ENCODE results near the gene TSFM. TPM values are rescaled to one million over a fixed set of nuclear protein-coding genes. Genes with fewer than 3 reads are reported as not detected.
A peak's percentile ranks its signal among the peaks of the same experiment; 100 is the strongest.

TSFM gene
- total and polyA plus RNA-seq, 9 of the 15 experiments (the other 6 are each of a cell fraction or from before 2014, with no cell fraction given) = 44.6 to 198 (median 60.2) TPM

DNA sequence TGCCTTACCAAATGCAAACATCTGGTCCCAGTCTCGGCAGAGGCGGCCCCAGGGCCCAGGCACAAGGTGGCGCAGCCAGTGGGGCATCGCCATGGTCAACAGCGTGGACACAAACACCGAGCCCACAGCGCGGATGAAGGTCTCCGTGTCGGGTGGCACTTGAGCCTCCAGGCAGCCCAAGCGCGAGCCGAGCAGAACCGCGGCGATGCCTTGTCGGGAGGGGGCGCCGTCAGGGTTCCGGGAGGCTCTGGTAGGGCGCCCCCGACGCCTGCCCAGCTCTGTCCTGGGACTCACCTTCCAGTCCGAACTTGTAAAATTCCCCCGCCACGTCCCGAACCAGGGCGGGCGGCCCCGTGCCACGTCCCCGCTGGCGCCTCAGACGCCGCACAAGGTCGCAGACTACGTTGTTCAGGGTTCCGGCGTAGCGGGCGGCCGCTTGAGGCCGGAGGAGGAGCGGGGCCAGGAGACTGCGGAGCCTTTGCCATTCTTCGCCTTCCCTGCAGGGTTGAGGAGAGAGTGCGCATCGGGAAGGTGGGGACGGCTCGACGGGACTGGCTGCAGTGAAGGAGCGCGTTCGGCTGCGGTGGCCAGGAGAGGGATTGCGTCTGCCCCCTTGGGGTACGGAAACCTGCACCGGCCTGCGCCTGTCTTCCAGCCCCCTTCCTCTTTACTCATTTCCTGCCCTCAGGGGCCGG lies 17.4 kb upstream of the TSFM start:
- Histone ChIP-seq H2AFZ (ENCODE audit: low read depth, low read length) (no peak overlapping the region), H3K4me2 (ENCODE audit: insufficient read depth, low read length) (no peak overlapping the region), H3K27me3 (ENCODE audit: control insufficient read depth in 2 of 2, insufficient read depth in 2 of 2, low read length in 2 of 2) (no peaks in the 10 kb centered on the region), H3K27ac (ENCODE audit: extremely low read depth, low read depth, low read length) (no peak overlapping the region), H3K36me3 (ENCODE audit: control insufficient read depth, insufficient read depth, low read length) (peaks cover 24% of the 10 kb centered on the region; the same call in 2 of the 3 replicates), H3K79me2 (ENCODE audit: control insufficient read depth, insufficient read depth, low read length) (no peaks in the 10 kb centered on the region), H3K9me3 (replicated peaks; ENCODE audit: control insufficient read depth, insufficient read depth, low read depth, low read length) (no peaks in the 10 kb centered on the region), H3K9me1 (ENCODE audit: control insufficient read depth, insufficient read depth, low read length) (no peaks in the 10 kb centered on the region), H3K4me1 (replicated peaks in 1 of 2; ENCODE audit: control insufficient read depth in 2 of 2, insufficient read depth in 2 of 2, low read length in 2 of 2) (peaks cover 8 to 25% of the 10 kb centered on the region in 2 experiments), H3K9ac (ENCODE audit: insufficient read depth in 1 of 2, low read depth in 2 of 2, low read length in 2 of 2) (peak overlapping the region in 1 of 2 experiments; percentile 29; a peak in 1 of 4 replicates), H4K20me1 (replicated peaks; ENCODE audit: control insufficient read depth, insufficient read depth, low read length) (no peaks in the 10 kb centered on the region), H3K4me3 (no peak overlapping the region)
- ATAC-seq = no peak
- ChIA-PET POLR2A (interaction anchor here (3.8 kb wide), 1 partner anchor 8 kb away, joined by 26 read pairs; no protein-coding TSS in a partner anchor), CTCF (ENCODE audit: low intra/inter-chr PET ratio) (no interaction called here)
- BruUV-seq (replicated peaks) = no TSS peak
- DNase-seq (ENCODE audit: extremely low read depth in 1 of 4, low spot score in 3 of 4) = no peak
- intact Hi-C loops (cut with micrococcal nuclease) = no loop called here
- 92% methylated on average over 48 of the region's 60 CpGs for WGBS (ENCODE audit: insufficient coverage, low coverage, missing lambda C conversion rate)
- in situ Hi-C loops (cut with MboI) = no loop called here
- no peak for FAIRE-seq
- TF ChIP-seq FOXJ2 (tag; IDR thresholded peaks at IDR 0.05) = no peak
- no peak for TF ChIP-seq CBFB (CRISPR knock-in tag; IDR thresholded peaks at IDR 0.05)
- peak; percentile 41; the same call in 1 of the 2 replicates for TF ChIP-seq POLR2G (IDR thresholded peaks at IDR 0.05; ENCODE audit: low read depth, low read length)
- TF ChIP-seq CHD4 (IDR thresholded peaks at IDR 0.05; ENCODE audit: insufficient read depth, insufficient replicate concordance, low read depth, low read length, poor library complexity, severe bottlenecking) = no peak
- no peak for TF ChIP-seq NR2C1 (IDR thresholded peaks at IDR 0.05)
- no peak for TF ChIP-seq NR2C1 (tag; IDR thresholded peaks at IDR 0.05)
- no peak for TF ChIP-seq PHF20 (IDR thresholded peaks at IDR 0.05; ENCODE audit: partially characterized antibody)
- TF ChIP-seq, protein P1, sequence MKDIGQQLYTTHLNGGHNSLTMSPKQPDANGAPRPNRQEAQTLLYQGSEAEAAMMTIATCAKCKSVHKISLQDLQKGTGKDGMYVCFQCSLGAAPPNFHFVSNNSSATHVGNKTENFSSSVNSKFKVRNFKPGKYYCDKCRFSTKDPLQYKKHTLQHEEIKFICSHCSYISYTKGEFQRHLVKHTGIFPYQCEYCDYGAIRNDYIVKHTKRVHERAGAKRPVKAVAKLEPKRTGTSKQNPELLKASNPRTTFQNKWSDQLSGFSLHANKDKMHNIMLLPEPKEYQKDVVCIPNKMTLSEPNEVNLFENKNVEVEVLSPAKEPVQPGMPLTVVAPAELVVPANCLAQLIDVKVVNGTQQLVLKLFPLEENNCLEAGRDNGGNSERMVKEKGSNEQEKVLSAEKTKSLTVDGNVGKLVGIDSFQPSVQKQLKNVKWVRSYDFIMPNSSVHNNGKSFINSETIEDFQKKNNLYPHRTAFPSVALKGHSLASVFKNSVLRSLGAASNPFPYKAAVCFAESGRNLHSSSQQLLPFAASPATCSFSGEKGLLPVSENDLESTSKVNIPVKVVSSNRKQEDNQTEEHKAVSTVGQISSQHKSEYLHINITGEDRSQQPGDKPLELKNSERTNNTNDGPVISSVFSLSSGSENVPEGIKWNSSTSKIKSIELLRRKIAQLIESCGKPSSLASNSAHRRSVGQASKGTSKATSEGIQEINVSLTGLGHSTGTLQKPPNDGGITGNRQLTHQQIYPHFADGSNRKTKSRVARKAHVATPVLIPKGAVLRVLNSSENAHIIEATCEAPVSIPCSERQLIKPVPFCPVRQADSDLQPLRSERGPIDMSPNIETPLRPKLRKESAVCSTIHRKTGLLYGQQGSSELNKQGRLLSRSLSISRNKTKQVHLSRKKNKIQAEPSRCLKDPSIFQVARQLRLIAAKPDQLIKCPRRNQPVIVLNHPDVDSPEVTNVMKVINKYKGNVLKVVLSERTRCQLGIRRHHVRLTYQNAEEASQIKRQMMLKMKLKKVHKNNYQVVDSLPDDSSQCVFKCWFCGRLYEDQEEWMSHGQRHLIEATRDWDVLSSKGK (CRISPR knock-in tag; IDR thresholded peaks at IDR 0.05) = no peak
- TF ChIP-seq ZBTB33 (CRISPR knock-in tag; IDR thresholded peaks at IDR 0.05) = peak; percentile 92
- no peak for TF ChIP-seq MXI1 (IDR thresholded peaks at IDR 0.05; ENCODE audit: low read depth, low read length)
- TF ChIP-seq, protein P2, sequence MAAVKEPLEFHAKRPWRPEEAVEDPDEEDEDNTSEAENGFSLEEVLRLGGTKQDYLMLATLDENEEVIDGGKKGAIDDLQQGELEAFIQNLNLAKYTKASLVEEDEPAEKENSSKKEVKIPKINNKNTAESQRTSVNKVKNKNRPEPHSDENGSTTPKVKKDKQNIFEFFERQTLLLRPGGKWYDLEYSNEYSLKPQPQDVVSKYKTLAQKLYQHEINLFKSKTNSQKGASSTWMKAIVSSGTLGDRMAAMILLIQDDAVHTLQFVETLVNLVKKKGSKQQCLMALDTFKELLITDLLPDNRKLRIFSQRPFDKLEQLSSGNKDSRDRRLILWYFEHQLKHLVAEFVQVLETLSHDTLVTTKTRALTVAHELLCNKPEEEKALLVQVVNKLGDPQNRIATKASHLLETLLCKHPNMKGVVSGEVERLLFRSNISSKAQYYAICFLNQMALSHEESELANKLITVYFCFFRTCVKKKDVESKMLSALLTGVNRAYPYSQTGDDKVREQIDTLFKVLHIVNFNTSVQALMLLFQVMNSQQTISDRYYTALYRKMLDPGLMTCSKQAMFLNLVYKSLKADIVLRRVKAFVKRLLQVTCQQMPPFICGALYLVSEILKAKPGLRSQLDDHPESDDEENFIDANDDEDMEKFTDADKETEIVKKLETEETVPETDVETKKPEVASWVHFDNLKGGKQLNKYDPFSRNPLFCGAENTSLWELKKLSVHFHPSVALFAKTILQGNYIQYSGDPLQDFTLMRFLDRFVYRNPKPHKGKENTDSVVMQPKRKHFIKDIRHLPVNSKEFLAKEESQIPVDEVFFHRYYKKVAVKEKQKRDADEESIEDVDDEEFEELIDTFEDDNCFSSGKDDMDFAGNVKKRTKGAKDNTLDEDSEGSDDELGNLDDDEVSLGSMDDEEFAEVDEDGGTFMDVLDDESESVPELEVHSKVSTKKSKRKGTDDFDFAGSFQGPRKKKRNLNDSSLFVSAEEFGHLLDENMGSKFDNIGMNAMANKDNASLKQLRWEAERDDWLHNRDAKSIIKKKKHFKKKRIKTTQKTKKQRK (IDR thresholded peaks at IDR 0.05; ENCODE audit: borderline replicate concordance, low read depth, low read length) = no peak

Measured in K562 (cell line).